ENCODE measurements around the gene MOV10.

The MOV10 gene

DNA sequence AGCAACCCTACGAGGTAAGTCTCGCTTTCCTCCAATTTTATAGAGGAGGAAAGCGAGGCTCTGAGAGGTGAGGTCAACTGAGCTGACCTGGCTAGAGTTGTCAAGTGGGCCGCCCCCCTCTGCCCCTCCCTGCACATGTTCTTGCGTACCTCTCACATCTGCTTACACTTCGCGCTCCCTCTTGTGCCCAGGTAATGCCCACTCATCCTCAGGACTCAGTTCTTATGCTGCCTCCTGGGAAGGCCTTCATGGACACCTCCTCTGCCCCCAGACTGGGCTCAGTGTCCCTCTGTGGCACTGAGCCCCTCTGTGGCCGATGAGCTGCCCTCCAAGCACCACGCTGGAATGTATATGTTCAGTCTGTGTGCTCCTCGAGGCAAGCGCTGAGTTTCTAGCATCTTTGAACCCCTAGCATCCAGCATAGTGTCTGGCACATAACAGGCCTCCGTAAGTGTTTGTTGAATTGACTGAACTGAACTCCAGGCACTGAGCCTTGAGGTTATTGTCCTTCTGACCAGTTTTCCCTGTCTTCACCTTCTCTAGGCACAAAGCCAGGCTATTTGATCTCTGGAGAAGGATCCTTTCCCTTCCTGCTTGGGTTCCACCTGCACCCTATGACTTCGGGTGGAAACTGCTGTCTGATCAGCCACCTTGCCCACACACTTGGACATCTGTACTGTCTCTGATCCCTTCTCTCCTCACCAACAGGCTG, 13.5 kb downstream of the MOV10 start:
- Histone ChIP-seq H3K4me3 (ENCODE audit: extremely low read depth, insufficient read depth, low read length, poor library complexity, severe bottlenecking) (no peak overlapping the region), H3K27ac (ENCODE audit: low read depth, low read length, severe bottlenecking) (no peak overlapping the region), H3K9me3 (ENCODE audit: control insufficient read depth, low read length) (no peaks in the 10 kb centered on the region), H3K4me1 (ENCODE audit: control insufficient read depth, insufficient read depth, low read length, poor library complexity, severe bottlenecking) (peaks cover 2% of the 10 kb centered on the region), H3K36me3 (ENCODE audit: control insufficient read depth, insufficient read depth, low read length) (peaks cover 30% of the 10 kb centered on the region)
- 93 to 95% methylated on average over 12 of the region's 13 CpGs for WGBS, 2 experiments (ENCODE audit: insufficient coverage in 2 of 2)

DNA sequence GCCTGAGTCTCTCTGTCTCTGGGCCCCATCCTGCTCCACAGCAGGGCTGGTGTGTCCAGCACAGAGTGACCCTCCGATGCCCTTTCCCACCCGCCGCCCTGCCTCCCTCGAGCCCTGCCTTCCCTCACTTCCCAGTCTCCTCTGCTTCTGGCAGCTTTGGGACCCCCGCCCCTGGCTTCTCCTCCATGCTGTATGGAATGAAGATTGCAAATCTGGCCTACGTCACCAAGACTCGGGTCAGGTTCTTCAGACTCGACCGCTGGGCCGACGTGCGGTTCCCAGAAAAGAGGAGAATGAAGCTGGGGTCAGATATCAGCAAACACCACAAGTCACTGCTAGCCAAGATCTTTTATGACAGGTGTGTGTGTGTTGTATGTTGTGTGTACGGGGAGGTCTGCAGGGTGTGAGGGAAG, 14.3 kb downstream of the MOV10 start:
- Histone ChIP-seq H3K4me1 (ENCODE audit: control insufficient read depth, insufficient read depth, low read length, poor library complexity, severe bottlenecking) (peaks cover 2% of the 10 kb centered on the region), H3K36me3 (ENCODE audit: control insufficient read depth, insufficient read depth, low read length) (peaks cover 34% of the 10 kb centered on the region), H3K4me3 (ENCODE audit: extremely low read depth, insufficient read depth, low read length, poor library complexity, severe bottlenecking) (no peak overlapping the region), H3K9me3 (ENCODE audit: control insufficient read depth, low read length) (no peaks in the 10 kb centered on the region), H3K27ac (ENCODE audit: low read depth, low read length, severe bottlenecking) (no peak overlapping the region)
- 87 to 100% methylated on average over 2 to 9 of the region's 13 CpGs for WGBS, 2 experiments (ENCODE audit: insufficient coverage in 2 of 2)

DNA sequence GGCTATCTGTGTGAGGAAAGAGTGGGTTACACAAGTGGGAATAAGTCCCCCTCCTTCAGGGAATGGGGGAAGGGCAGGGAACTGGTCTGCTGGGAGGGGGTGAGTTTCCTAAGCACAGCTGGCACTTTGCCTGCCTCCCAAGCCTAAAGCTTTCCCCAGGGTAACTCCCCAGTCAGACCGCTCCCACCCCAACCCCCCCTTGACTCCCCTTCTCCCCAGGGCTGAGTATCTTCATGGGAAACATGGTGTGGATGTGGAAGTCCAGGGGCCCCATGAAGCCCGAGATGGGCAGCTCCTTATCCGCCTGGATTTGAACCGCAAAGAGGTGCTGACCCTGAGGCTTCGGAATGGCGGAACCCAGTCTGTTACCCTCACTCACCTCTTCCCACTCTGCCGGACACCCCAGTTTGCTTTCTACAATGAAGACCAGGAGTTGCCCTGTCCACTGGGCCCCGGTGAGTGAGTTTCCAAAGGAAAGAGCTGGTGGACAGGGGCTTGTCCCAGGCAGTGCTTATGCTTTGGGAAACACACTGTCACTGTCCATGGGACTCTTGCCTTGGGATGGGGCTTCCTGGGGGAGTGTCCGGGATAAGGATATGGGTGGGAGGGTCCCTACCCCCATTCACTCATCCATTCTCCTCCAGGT, 14.9 kb downstream of the MOV10 start:
- H3K4me1 ChIP-seq (ENCODE audit: control insufficient read depth, insufficient read depth, low read length, poor library complexity, severe bottlenecking) = peaks cover 2% of the 10 kb centered on the region

DNA sequence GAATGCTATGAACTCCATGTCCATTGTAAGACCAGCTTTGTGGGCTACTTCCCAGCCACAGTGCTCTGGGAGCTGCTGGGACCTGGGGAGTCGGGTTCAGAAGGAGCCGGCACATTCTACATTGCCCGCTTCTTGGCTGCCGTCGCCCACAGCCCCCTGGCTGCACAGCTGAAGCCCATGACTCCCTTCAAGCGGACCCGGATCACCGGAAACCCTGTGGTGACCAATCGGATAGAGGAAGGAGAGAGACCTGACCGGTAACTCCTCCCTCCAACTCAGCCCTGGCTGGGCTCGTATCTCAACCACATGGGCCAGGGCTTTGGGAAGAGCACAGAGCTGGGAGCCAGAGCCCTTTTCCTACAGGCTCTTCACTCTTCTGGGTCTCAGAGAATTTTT, 15.4 kb downstream of the MOV10 start:
- WGBS, 2 experiments (ENCODE audit: insufficient coverage in 2 of 2) = 85 to 99% methylated on average over 8 to 10 of the region's 11 CpGs
- H3K4me1 ChIP-seq (ENCODE audit: control insufficient read depth, insufficient read depth, low read length, poor library complexity, severe bottlenecking) = peaks cover 2% of the 10 kb centered on the region
- H3K36me3 ChIP-seq (ENCODE audit: control insufficient read depth, insufficient read depth, low read length) = peaks cover 44% of the 10 kb centered on the region
- H3K4me3 ChIP-seq (ENCODE audit: extremely low read depth, insufficient read depth, low read length, poor library complexity, severe bottlenecking) = no peak overlapping the region
- H3K9me3 ChIP-seq (ENCODE audit: control insufficient read depth, low read length) = no peaks in the 10 kb centered on the region
- H3K27ac ChIP-seq (ENCODE audit: low read depth, low read length, severe bottlenecking) = no peak overlapping the region

More for the DNA sequence above, 14.9 kb downstream of the MOV10 start:
- H3K9me3 ChIP-seq (ENCODE audit: control insufficient read depth, low read length) = no peaks in the 10 kb centered on the region
- H3K4me3 ChIP-seq (ENCODE audit: extremely low read depth, insufficient read depth, low read length, poor library complexity, severe bottlenecking) = no peak overlapping the region
- WGBS, 2 experiments (ENCODE audit: insufficient coverage in 2 of 2) = 100% methylated on average over 2 to 4 of the region's 9 CpGs
- H3K36me3 ChIP-seq (ENCODE audit: control insufficient read depth, insufficient read depth, low read length) = peaks cover 39% of the 10 kb centered on the region
- H3K27ac ChIP-seq (ENCODE audit: low read depth, low read length, severe bottlenecking) = no peak overlapping the region

DNA sequence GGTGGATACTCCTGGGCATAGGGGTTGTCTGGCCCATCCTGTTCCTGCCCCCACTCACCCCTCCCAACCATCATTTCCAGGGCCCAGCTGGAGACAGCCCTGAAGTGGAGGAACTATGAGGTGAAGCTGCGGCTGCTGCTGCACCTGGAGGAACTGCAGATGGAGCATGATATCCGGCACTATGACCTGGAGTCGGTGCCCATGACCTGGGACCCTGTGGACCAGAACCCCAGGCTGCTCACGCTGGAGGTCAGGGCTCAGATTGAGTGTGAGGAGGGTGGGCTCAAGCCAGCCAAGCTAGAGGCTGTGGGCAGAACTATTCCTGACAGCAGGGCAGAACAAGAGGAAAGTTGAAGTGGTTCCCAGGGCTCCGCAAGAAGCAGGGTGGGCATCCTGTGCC, 18.2 kb downstream of the MOV10 start:
- peaks cover 62% of the 10 kb centered on the region for H3K36me3 ChIP-seq (ENCODE audit: control insufficient read depth, insufficient read depth, low read length)
- WGBS, 2 experiments (ENCODE audit: insufficient coverage in 2 of 2) = 98 to 100% methylated on average over 5 of the region's 5 CpGs
- H3K9me3 ChIP-seq (ENCODE audit: control insufficient read depth, low read length) = no peaks in the 10 kb centered on the region
- no peak overlapping the region for H3K27ac ChIP-seq (ENCODE audit: low read depth, low read length, severe bottlenecking)
- no peak overlapping the region for H3K4me3 ChIP-seq (ENCODE audit: extremely low read depth, insufficient read depth, low read length, poor library complexity, severe bottlenecking)
- peaks cover 5% of the 10 kb centered on the region for H3K4me1 ChIP-seq (ENCODE audit: control insufficient read depth, insufficient read depth, low read length, poor library complexity, severe bottlenecking)

DNA sequence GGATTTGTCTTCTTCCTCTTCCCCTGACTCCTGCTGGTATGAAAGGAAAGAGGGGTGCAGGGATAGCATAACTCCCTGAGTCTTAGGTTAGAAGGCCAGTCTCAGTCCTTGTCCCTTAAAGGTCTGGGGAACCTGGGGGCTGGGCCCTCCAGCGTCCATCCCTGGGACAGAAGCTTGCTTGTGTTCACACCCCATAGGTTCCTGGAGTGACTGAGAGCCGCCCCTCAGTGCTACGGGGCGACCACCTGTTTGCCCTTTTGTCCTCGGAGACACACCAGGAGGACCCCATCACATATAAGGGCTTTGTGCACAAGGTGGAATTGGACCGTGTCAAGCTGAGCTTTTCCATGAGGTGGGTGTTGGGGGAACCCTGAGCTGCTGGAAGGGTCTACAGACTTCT, 19.4 kb downstream of the MOV10 start:
- Histone ChIP-seq H3K4me1 (ENCODE audit: control insufficient read depth, insufficient read depth, low read length, poor library complexity, severe bottlenecking) (peaks cover 8% of the 10 kb centered on the region), H3K9me3 (ENCODE audit: control insufficient read depth, low read length) (no peaks in the 10 kb centered on the region), H3K36me3 (ENCODE audit: control insufficient read depth, insufficient read depth, low read length) (peaks cover 73% of the 10 kb centered on the region), H3K4me3 (ENCODE audit: extremely low read depth, insufficient read depth, low read length, poor library complexity, severe bottlenecking) (no peak overlapping the region), H3K27ac (ENCODE audit: low read depth, low read length, severe bottlenecking) (no peak overlapping the region)
- WGBS, 2 experiments (ENCODE audit: insufficient coverage in 2 of 2) = 75 to 81% methylated on average over 4 to 5 of the region's 6 CpGs

DNA sequence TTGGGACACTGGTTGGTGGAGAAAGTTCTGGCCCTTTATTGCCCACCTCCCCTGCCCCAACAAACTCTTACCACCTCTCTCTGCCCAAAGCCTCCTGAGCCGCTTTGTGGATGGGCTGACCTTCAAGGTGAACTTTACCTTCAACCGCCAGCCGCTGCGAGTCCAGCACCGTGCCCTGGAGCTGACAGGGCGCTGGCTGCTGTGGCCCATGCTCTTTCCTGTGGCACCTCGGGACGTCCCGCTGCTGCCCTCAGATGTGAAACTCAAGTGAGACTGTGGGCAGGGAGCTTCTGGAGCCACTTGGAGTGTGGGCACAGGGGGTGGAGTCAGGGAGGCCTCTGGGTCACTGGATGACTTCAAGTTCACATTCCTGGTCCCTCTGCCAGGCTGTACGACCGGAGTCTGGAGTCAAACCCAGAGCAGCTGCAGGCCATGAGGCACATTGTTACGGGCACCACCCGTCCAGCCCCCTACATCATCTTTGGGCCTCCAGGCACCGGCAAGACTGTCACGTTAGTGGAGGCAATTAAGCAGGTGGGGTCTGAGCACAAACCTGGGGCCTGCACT, 20.0 kb downstream of the MOV10 start:
- WGBS, 2 experiments (ENCODE audit: insufficient coverage in 2 of 2) = 92 to 100% methylated on average over 9 to 13 of the region's 15 CpGs
- H3K4me1 ChIP-seq (ENCODE audit: control insufficient read depth, insufficient read depth, low read length, poor library complexity, severe bottlenecking) = peaks cover 14% of the 10 kb centered on the region
- no peak overlapping the region for H3K4me3 ChIP-seq (ENCODE audit: extremely low read depth, insufficient read depth, low read length, poor library complexity, severe bottlenecking)
- peaks cover 77% of the 10 kb centered on the region for H3K36me3 ChIP-seq (ENCODE audit: control insufficient read depth, insufficient read depth, low read length)
- no peaks in the 10 kb centered on the region for H3K9me3 ChIP-seq (ENCODE audit: control insufficient read depth, low read length)
- H3K27ac ChIP-seq (ENCODE audit: low read depth, low read length, severe bottlenecking) = no peak overlapping the region

DNA sequence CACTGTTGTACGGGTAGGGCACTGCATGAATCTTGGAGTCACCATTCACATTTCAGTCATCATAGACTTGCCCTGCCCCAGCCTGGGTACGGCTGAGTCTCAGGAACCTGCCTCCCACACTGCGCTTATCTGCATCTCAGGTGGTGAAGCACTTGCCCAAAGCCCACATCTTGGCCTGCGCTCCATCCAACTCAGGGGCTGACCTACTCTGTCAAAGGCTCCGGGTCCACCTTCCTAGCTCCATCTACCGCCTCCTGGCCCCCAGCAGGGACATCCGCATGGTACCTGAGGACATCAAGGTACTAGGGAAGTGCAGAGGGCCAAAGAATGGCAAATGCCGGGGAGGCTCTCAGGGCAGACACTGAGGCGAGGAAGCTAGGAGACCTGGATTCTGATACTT, 20.8 kb downstream of the MOV10 start:
- no peaks in the 10 kb centered on the region for H3K9me3 ChIP-seq (ENCODE audit: control insufficient read depth, low read length)
- peaks cover 76% of the 10 kb centered on the region for H3K36me3 ChIP-seq (ENCODE audit: control insufficient read depth, insufficient read depth, low read length)
- H3K27ac ChIP-seq (ENCODE audit: low read depth, low read length, severe bottlenecking) = no peak overlapping the region
- H3K4me3 ChIP-seq (ENCODE audit: extremely low read depth, insufficient read depth, low read length, poor library complexity, severe bottlenecking) = no peak overlapping the region
- H3K4me1 ChIP-seq (ENCODE audit: control insufficient read depth, insufficient read depth, low read length, poor library complexity, severe bottlenecking) = peaks cover 23% of the 10 kb centered on the region
- WGBS, 2 experiments (ENCODE audit: insufficient coverage in 2 of 2) = 95 to 96% methylated on average over 6 to 8 of the region's 9 CpGs

DNA sequence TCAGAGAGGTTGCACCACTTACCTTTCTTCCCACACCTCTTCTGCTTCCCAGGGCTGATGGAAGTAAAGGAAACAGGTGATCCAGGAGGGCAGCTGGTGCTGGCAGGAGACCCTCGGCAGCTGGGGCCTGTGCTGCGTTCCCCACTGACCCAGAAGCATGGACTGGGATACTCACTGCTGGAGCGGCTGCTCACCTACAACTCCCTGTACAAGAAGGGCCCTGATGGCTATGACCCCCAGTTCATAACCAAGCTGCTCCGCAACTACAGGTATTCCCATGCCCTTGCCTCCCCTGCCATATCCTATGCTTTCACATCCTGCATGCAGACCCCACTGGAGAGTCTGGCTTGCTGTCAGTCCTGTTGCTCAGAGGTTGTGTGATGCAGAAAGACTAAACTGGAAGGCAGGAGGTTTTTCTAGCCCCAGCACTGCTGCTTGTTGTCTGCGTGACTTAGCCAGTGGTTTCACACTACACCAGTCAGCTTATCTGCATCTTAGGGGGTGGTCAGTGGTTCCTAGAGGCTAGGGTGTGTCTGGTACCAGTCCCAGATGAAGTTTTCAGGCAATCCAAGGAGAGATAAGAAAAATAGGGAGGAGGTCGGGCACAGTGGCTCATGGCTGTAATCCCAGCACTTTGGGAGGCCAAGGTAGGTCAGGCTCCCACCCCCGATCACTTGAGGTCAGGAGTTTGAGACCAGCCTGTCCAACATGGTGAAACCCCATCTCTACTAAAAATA, 22.3 kb downstream of the MOV10 start:
- H3K9me3 ChIP-seq (ENCODE audit: control insufficient read depth, low read length) = no peaks in the 10 kb centered on the region
- peaks cover 76% of the 10 kb centered on the region for H3K36me3 ChIP-seq (ENCODE audit: control insufficient read depth, insufficient read depth, low read length)
- no peak overlapping the region for H3K4me3 ChIP-seq (ENCODE audit: extremely low read depth, insufficient read depth, low read length, poor library complexity, severe bottlenecking)
- no peak overlapping the region for H3K27ac ChIP-seq (ENCODE audit: low read depth, low read length, severe bottlenecking)
- 91 to 95% methylated on average over 4 to 6 of the region's 7 CpGs for WGBS, 2 experiments (ENCODE audit: insufficient coverage in 2 of 2)
- H3K4me1 ChIP-seq (ENCODE audit: control insufficient read depth, insufficient read depth, low read length, poor library complexity, severe bottlenecking) = peaks cover 37% of the 10 kb centered on the region

DNA sequence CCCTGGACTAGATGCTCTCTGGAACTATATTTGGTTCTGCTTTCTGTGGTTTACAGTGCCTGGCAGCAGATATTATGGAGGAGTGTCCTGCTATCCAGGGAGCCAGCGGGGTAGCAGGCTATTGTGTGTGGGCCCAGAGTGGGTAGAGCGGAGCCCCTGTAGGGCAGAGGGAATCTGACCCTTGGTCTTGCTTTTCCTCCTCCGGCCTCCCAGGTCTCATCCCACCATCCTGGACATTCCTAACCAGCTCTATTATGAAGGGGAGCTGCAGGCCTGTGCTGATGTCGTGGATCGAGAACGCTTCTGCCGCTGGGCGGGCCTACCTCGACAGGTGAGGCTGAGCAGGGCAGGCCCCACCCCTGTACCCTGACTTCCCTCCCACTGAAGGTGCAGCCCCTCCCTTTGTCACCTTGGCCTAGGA, 23.3 kb downstream of the MOV10 start:
- no peaks in the 10 kb centered on the region for H3K9me3 ChIP-seq (ENCODE audit: control insufficient read depth, low read length)
- H3K4me3 ChIP-seq (ENCODE audit: extremely low read depth, insufficient read depth, low read length, poor library complexity, severe bottlenecking) = no peak overlapping the region
- H3K4me1 ChIP-seq (ENCODE audit: control insufficient read depth, insufficient read depth, low read length, poor library complexity, severe bottlenecking) = peaks cover 47% of the 10 kb centered on the region
- no peak overlapping the region for H3K27ac ChIP-seq (ENCODE audit: low read depth, low read length, severe bottlenecking)
- H3K36me3 ChIP-seq (ENCODE audit: control insufficient read depth, insufficient read depth, low read length) = peaks cover 76% of the 10 kb centered on the region
- 80 to 99% methylated on average over 1 to 7 of the region's 9 CpGs for WGBS, 2 experiments (ENCODE audit: insufficient coverage in 2 of 2)
